Measurements from ENCODE around the gene NTM.

Gene NTM

DNA sequence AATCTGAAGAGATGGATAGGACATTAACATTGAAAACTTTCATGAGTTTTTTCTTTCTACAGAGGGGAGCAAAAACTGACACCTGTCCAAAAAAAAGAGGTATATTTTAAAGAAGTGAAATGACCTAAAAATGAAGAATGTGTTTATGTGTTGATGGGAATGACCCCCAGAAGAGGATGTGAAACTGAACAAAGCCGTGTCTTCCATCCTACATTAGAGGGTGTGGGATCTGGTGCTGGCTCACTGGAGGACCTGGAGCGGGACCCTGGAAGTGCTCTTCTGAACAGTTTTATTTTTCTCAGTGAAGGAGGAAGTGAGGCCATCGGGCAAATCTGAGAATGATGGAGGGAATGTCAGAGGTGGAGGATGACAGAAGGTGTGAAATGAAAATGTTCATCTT is 470.1 kb downstream of the NTM start:
- no peak for FAIRE-seq

DNA sequence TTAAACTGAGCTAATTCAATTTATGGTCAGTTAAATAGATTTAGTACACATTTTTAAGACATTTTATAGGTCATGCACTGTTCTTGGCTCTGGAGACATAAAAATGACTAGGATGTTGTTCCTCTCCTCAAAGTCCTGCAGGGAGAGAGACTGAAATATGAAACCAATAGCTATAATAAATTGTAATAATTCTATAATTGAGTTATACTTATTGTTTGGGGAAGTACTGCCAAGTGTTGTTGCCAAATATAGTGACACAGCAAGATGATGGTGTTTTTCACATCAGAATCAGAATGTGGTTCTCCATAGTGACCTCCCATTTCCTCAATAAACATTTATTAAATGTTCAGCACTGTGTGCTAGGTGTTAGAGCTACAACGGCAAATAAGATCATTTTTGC is 470.6 kb downstream of the NTM start:
- FAIRE-seq = no peak

DNA sequence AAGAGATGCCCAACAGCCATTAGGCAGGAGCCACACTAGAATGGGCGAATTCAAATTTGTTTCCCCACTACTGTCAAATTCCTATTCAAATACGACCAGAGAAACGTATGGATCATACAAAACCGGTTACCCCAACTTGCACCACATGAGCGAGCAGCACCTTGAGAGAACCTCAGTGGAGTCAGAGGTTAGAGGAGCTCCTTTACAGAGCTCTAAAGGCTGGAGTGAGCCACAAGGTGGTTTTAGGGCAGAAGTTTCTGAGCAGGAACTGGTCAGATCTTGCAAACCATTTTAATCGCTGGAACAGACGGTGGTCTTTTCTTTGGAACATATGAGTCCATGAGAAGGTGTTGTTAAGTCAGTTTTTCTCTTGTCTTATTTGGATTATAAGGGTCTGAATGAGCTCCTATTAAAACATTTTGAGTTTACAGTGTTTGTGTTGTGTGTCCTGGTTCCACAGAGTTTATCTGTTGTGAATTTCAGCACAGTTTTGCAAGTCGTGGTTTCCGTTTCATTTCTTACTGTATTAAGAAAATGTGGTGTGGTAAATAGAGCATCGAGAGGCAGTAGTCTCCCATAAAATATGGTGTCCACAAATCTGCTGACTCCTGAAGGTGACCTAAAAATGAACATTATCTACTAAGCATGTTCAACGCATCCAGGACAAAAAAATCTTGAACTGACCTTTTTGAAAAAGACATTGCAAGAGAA is 471.7 kb downstream of the NTM start:
- FAIRE-seq = no peak

DNA sequence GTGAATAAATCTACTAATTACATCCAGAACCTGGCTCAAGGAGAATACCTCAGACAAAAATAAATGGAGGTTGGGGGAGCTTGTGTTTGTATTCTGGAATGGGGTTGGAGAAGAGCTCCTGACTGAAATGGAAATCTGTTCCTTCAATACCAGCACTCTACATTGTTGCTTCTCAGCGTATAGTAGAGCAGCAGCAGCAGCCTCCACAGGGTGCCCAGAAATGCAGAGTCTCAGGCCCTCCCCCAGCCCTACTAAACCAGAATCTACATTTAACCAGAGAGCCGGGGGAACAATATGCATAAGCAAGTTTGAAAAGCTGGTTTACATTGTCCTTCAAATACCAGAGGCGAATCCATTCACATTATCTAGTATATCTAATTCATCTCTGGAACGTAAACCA is 474.8 kb downstream of the NTM start:
- no peak for FAIRE-seq

DNA sequence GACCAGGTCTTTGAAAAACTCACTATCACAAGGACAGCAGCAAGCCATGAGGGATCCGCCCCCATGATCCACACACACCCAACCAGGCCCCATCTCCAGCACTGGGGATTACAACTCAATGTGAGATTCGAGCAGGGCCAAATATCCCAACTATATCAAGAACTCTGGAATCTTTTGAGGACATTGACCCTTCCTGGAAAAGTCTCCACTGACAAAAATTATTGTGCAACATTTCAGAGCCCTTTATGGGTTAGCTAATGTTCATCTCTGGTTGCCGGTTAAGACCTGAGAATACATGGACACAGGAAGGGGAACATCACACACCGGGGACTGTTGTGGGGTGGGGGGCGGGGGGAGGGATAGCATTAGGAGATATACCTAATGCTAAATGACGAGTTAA is 479.1 kb downstream of the NTM start:
- FAIRE-seq = no peak

DNA sequence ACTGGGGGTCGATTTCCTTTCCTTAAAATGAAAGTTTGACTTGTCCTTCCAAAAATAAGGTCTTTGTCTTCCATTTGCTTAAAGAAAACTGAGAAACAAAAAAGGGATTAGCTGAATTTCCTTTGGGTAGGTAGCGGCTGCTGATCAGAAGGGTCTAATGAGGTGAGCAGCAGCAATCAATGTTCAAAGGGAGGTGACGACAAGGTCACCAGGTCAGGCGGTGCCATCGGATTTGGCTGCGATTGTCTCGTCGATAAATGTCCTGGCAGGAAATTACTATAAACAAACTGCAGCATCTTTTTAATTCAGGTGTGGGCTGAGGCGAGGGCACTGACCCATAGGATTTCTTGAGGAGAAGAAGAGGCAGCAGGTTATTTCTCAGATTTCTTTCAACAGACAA is 480.1 kb downstream of the NTM start:
- no peak for FAIRE-seq

DNA sequence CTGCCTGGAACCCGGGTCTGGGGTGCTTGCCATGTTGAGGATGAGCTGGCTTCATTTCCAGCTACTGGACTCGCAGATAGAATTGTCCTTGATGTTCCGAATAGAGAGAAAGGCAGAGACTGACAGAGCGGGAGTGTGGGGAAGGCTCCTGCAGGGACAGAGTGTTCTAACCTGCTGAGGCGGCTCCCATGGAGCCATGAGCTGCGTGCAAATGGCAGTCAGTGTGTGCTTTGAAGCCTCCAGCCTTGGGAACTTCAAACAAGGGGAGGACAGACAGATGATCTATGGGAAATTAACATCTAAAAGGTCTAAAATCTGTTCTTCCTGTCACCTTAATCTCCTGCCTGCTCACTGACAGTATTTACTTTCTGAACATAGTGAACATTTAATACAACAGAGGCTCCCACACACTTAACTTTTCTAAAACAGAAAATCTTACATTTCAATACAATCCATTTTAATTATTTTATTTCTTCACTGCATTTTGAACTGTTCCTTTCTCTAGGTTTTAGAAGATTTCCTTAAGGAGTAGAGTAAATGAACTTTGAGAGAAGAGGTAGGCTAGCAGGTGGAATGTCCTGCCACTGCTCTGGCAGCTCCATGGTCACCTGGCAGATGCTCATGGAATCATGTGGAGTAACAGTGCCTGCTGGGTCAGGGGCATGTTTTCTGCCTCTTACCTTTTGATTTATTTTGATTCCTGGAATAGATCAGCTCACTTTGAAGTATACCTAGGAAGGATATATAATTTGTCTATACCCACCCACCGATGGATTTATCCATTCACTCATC is 481.7 kb downstream of the NTM start:
- FAIRE-seq = no peak

DNA sequence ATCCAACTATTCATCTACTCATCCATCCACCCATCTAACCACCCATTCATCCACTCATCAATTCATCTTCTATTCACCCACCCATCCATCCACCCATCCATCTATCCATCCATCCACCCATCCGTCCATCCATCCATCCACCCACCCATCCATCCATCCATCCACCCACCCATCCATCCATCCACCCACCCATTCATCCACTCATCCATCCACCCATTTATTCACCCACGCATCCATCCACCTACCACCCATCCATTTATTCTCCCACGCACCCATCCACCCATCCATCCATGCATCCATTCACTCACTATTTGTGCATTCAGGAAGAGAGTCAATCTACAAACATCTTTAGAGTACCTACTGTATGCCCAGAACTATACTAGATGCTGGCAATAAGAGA is 482.3 kb downstream of the NTM start:
- no peak for FAIRE-seq

DNA sequence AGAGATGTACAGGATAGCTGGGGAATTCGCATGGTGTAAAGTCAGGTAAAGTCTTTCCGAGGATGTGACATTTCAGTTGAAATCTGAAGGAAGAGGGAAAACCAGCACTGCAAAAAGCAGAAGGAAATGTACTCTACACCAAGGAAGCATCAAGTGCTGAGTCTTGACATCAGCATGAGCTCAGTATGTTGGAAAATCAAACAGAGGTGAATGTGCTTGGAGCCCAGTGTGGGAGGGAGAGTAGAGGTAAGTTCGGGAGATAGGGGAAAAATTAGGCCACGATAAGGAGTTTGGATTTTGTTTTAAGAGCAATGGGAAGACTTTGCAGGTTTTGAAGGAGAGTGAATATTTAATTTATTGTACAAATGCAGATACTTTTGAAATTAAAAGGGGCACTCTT is 484.0 kb downstream of the NTM start:
- FAIRE-seq = no peak

DNA sequence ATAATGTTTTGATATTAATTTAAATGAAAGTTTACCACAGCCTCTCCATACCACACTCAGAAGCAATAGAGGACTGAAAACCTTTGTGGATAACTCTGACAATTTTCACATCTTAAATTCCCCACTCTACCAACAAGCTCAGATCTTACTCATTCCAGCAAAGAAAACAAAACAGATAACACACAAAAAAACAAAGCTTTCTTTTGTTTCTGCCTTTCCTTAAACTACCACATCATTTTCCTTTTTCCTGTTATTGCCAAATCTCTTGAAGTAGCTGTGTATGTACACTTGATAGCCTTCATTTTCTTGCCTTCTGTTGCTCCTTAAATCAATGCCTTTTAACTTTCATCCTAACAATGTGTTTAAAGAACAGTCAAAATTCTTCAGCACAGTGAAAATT is 484.9 kb downstream of the NTM start:
- FAIRE-seq = no peak

DNA sequence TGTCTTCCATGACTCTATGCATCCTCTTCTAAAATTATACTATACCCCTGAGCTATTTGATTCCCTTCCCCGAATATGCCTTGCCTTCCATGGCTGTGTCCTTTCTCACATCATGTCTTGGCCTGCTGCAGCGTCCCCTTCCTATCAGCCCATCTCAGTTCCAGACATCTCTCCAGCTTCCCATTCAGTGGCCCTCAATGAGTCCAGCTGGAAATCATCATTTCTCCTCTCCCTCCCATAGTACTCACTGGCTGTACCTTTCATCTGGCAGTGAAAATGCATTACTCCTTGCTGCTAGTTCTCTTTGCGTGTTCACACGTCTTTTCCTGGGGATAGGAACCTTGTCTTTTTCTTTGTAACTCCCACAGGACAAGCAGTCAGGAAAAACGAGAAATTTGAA is 486.8 kb downstream of the NTM start:
- no peak for FAIRE-seq

DNA sequence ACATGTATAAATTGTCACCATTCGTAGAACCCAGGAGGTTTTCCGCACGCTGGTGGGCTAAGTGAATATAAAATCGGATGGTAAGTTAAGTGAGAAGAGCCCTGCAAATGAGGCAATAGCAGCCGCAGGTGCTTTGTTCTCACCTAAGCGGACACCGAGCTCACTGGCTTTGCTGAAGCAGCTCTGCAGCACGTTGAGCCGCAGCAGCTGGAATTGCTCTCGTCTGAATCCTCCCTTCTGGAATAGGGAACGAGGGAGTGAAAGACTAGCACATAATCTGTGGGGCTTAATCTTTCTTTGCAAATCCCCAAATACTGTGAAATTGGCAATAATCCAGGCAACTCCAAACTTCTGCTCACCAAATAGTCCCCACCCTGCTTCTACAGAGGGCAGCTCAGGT is 488.1 kb downstream of the NTM start:
- FAIRE-seq = no peak

DNA sequence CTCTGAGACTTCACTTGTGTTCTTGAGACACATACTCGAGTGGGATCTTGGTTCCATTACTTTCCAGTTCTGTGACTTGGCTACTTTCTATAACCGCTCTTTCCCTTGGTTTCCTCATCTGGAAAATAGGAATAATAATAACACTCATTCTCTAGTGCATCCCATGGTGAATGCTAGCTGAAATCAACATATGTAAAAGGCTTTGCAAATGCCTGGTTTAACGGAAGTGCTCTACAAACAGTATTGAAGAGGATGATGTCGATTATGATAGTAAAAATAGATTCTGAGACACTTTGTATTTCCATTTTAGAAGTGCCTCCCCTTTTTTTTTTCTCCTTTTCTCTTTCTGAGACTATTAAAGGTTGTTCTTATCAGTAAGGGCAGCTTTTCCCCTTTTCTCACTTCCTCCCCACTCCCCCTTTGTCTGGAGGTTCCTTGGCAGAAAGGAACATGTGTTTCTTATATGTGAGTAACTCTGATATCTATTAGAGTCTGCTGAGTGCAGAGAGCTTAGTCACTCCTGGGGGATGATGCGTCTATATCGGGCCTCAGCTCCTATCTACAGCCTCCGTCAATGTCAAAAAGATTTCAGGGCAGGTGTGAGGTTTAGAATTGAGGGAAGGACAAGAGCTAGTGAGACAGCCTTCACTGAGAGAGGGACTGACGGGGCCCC is 489.3 kb downstream of the NTM start:
- FAIRE-seq = no peak

DNA sequence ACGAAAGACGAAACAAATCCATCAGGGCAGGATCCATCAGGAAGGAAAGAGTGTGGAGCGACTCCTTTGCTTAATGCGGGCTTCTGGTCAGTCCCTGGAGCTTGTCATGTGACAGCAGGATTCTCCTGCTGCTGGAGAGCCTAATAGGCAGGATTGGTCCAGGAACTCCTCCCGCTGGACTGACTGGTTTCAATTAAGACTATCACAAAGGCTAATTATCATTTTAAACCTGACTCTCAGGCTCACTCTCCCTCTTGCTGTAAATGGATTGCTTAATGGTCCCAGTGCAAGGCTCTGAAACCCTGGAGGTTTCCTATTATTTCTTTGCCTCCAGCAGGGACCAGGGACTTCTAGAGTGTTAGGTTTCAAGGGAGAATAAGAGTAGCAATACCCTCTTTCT is 493.8 kb downstream of the NTM start:
- FAIRE-seq = no peak

DNA sequence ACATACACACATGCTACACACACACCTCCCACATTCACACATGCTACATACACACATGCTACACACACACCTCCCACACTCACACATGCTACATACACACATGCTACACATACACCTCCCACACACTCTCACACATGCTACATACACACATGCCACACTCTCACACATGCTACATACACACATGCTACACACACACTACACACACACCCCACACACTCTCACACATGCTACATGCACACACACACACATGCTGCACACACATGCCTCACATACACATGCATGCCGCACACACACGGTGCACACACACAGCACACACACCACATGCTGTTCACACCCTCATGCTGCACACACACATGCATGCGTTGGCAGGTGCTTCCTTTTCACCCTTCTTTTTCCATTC is 495.4 kb downstream of the NTM start:
- no peak for FAIRE-seq

DNA sequence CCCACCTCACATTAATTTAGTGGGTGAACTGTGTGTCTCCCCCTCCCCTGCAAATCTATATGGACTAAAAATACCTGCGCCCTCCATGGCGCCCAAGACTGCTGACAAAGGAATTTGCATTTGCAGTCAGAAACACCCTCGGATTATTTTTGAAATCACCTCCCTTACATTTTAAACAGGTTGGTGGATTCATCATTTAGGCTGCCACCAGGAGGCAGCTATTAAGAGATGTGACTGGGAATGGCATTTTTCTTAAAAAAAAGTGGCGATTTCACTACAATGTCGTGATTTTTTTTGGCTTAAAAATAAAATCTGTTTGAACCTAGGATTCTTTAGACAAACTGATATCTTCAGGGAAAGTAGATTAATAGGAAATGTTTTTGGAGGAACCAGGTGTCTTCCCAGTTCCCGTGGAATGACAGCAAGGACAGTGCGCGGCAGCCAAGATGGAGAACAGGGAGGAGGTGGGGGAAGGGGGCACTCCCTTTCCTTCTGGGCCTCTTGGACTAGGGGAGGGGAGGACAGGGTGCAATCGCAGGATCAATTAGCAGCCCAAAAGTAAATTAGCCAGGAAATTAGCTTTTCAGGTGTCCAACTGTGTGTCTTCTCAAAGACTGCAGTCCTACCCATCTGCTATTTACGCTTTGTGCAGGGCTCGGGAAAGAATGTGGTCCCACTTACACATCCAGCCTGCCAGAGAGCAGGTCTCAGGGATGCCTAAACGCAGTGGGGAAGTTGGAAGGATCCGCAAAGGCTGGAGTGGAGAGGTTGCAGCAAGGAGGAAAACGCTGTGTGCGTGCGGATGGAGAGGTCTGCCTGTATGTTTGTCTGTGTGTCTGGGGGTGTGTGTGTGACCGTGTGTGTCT is 496.4 kb downstream of the NTM start:
- FAIRE-seq = no peak

DNA sequence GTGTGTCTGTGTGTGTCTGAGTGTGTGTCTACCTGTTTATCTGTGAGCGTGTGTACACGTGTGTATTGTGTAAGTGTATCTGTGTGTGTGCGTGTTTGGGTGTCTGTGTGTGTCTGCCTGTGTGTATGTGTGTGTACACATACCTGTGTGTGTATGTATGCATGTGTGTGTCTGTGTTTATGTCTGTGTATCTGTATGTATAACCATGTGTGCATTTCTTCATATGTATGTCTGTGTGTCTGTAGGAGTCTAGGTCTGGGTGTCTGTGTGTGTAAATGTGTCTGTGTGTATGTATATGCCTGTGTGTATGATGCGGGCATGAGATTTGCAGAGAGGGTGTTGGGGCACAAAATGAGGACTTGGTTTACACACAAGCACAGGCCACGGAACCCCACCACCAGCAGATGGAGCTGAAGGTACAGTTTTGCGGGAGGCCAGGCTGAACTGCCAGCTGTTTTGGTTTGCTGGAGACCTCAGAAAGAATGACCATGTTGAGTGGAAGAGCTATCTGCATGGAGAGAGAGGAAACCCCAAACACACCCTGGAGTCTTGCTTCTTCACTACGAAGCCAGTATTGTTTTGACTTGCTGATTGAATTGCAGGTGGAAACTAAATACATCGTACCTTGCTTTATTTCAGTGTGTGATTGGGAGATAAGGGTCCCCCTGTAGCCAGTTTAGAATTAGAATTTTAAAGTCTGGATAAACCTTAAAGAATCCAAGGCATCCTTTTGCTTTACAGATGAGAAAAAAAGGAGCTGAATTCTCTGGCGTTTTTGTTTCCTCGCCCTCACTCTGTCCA is 497.2 kb downstream of the NTM start:
- no peak for FAIRE-seq

DNA sequence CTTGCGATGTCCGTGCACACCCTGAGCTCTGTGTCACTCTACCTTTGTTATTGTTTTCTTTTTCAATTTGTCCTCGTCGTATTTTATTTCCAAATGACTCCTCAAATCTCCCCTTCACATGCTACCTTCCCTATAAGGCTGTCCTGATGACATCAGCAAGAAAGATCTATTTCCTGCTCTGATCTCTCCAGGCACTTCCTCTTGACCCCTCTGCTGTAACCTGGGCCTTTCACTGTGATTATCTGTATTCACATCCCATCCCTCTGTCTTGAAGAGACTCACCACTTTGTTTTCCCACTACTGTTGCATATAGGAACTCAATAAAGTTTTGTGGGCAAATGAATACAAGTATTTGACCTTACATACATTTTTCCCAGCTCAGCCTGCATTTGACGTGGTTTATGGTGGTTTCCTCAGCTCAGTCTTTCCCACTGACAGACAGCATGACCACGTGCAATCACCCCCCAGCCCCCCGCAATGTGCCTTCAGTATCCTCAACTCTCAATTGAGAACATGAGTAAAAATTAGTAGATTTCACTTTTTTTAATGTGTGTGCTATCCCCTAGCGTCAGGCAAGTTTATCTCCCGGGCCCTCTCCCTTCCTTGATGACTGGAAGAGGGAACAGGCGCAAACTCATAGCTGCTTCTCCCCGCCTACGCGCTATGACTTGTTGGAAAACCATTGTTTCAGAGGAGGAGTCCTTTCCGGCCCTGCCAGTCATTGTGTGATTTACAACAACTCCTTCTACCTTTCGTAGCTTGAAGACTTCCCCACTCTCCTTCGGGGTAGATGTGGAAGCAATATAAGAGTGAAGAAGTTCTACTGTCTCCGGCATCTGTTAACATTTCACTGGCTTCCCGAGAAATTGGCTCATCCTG is 498.5 kb downstream of the NTM start:
- no peak for FAIRE-seq

DNA sequence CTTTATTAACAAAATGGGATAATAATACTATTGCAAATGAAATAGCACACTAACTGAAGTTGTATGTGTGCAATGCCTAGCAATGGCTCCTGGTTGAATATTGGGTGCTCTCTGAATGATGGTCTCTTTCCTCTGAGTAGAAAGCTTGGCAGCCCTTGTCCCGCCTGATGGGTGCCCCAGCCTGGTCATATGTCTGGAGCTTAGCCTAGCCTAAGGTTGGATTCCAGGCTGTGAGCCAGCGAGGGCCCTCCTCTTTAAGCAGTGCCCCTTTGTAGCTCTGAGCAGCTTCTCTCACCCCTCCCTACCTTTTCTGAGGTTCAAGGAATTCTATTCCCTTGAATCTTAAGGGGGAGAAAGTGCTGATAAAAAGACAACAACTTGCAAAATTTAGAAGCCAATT is 499.9 kb downstream of the NTM start:
- no peak for FAIRE-seq

DNA sequence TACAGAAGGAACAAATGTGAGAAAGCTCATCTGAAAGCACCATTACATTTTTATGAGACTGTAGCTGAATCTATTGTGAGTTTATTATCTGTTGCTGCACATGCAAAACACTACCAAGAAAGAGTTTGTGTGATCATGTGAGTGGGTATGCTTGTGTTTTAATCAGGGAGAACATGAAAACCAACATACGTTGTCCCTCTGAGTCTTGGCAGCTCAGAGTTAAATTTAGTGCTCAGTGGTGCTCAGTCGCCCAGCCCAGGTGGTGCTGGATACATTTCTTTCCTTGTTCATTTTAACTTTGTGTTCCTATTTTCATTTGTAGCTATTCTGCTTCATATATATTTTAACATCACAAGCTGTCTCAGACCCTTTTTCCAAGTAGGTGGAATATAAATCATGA is 500.6 kb downstream of the NTM start:
- FAIRE-seq = no peak

DNA sequence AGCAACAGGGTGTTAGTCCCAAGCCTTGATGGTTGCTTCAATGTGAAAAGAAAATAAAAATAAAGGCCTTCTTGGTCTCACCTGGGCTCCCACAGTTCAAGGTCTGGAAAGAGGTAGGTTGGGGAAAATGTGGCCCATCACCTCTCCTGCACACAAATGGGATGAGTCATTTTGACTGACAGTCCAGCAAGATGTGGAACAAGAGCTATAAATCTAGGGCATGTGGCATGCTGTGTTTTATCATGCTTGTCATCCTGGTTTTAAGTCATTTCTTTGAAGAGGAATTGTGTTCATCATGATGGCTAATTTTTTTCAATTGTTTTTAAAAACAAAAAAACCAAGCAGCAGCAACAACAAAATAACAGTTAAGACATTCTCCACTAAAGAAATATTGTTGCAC is 503.7 kb downstream of the NTM start:
- no peak for FAIRE-seq
